AG04449 (cell line): ENCODE measurements around the gene DGKI.

Experiments used
- CTCF ChIA-PET: fragments of 350-600 bp; formaldehyde crosslinking; extraction: SDS; loops from one replicate; lab custom pipeline; 2021; ENCODE audit warnings: antibody characterized with exemption; lab: Yijun Ruan, JAX
- POLR2A ChIA-PET: fragments of 400-600, 350-600 bp; formaldehyde crosslinking; extraction: SDS; loops from one replicate; lab custom pipeline; 2020; ENCODE audit warnings: antibody characterized with exemption, inconsistent platforms; lab: Yijun Ruan, JAX
- DNase-seq: peaks from one replicate; pipeline ENCODE4 v3.0.0-alpha.2; 2010; ENCODE audit warnings: low read depth, low spot score
- H3K4me3 ChIP-seq: 2 replicates; pipeline ENCODE4 v1.5.1; 2011; ENCODE audit warnings: low read depth, mild to moderate bottlenecking, control low read depth, low read length
- TF ChIP-seq, protein P1 (sequence below): IDR thresholded peaks from one replicate; pipeline ENCODE4 v1.5.1; 2011; ENCODE audit warnings: mild to moderate bottlenecking, moderate library complexity, low read length, control low read depth, inconsistent platforms; ENCODE audit not compliant: insufficient read depth; ENCODE audit errors: missing control alignments

DGKI gene

DNA sequence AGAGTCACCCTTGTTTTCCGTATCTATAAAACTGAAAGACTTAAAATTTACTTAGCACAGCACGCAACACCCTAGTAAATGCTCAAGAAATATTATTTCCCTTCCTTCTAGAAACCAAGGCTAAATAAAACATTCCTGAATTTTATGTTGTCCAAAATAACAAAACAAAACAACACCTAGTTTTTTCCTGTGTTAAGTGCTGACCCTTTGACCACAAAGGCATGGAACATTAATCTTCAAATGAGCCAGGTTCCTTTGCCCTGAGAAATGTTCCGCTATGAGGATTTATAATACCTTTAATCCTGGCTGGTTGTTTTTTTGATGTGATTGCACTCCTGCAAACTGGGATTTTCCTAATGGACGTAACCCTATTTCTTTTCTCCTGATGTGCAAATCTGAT is 29.0 kb upstream of the DGKI start:
- ChIA-PET POLR2A (interaction anchor here (0.5 kb wide), 1 partner anchor 30 kb away, joined by 3 read pairs; no protein-coding TSS in a partner anchor), CTCF (interaction anchor here (0.8 to 2.5 kb wide), 2 partner anchors 219 to 250 kb away, joined by 3 to 7 read pairs; no protein-coding TSS in a partner anchor)
- no peak overlapping the region for H3K4me3 ChIP-seq
- DNase-seq, result no peak
- TF ChIP-seq, protein P1, sequence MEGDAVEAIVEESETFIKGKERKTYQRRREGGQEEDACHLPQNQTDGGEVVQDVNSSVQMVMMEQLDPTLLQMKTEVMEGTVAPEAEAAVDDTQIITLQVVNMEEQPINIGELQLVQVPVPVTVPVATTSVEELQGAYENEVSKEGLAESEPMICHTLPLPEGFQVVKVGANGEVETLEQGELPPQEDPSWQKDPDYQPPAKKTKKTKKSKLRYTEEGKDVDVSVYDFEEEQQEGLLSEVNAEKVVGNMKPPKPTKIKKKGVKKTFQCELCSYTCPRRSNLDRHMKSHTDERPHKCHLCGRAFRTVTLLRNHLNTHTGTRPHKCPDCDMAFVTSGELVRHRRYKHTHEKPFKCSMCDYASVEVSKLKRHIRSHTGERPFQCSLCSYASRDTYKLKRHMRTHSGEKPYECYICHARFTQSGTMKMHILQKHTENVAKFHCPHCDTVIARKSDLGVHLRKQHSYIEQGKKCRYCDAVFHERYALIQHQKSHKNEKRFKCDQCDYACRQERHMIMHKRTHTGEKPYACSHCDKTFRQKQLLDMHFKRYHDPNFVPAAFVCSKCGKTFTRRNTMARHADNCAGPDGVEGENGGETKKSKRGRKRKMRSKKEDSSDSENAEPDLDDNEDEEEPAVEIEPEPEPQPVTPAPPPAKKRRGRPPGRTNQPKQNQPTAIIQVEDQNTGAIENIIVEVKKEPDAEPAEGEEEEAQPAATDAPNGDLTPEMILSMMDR, result no peak

DNA sequence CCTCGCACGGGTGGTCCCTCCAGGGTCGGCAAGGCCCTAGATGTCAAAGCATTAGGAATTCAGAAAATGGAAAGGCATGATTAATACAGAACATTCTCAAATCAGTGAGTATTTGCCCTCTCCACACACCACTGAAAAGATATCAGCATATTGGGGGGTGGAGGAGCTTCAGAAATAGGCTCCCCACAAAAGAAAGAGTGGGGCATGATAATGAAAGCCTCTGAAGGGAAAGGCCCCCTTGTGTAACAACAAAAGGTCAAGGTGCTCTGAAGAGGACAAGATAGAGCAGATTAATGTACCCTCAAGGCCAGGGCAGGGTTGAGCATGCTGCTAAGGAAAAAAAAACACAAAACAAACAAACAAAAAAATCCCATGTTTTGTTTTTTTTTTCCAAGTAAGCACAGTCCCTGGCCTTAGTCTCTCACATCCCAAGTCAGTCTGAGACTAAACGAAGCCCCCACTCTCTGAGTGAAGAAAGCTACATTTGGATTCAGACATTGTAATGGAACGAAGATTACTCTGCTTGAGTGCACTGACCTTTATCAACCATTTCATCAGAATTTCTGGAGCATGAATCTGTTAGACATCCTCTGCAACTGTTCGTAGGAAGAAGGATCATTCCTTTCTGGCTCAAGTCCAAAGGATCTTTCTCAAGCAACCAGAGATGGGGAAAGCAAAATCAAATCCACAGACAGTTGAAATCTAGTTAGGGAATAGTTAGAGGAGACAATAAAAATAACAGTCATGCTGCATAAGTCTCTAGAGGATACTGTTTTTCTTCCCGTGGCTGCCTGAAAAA is 27.4 kb upstream of the DGKI start:
- CTCF ChIA-PET, result interaction anchor here (1.1 to 2.5 kb wide), 3 partner anchors 129 to 218 kb away, joined by 3 to 7 read pairs (median 5); no protein-coding TSS in a partner anchor
- H3K4me3 ChIP-seq, result no peak overlapping the region
- TF ChIP-seq, protein P1, result no peak
- DNase-seq, result peak; percentile 92
- POLR2A ChIA-PET, result interaction anchor here (0.8 to 1.1 kb wide), 5 partner anchors 8 to 207 kb away, joined by 3 to 6 read pairs (median 4); no protein-coding TSS in a partner anchor

DNA sequence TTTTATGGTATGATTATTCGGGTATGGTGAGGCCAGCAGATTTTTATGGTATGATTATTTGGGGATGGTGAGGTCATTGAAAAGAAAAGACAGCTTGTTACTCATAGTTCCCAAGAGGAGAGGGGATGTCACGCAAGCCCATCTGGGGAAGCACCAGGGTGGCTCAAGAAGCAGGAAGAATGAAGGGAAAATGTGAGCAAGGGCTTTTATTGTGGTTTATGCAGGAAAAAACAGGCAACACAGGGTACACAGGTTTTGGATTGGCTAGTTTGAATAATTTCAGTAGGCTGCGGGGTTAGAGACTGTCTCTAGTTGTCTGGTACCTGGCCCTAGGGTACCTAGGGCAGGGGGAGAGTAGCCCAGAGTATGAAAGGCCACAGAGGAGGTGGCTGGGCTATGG is 26.8 kb upstream of the DGKI start:
- POLR2A ChIA-PET, result interaction anchor here (0.9 to 1.1 kb wide), 3 partner anchors 9 to 127 kb away, joined by 3 to 6 read pairs (median 4); no protein-coding TSS in a partner anchor
- H3K4me3 ChIP-seq, result no peak overlapping the region
- DNase-seq, result peak; percentile 74
- CTCF ChIA-PET, result interaction anchor here (1.5 to 2.5 kb wide), 2 partner anchors 135 to 217 kb away, joined by 5 to 7 read pairs; no protein-coding TSS in a partner anchor
- TF ChIP-seq, protein P1, result no peak

DNA sequence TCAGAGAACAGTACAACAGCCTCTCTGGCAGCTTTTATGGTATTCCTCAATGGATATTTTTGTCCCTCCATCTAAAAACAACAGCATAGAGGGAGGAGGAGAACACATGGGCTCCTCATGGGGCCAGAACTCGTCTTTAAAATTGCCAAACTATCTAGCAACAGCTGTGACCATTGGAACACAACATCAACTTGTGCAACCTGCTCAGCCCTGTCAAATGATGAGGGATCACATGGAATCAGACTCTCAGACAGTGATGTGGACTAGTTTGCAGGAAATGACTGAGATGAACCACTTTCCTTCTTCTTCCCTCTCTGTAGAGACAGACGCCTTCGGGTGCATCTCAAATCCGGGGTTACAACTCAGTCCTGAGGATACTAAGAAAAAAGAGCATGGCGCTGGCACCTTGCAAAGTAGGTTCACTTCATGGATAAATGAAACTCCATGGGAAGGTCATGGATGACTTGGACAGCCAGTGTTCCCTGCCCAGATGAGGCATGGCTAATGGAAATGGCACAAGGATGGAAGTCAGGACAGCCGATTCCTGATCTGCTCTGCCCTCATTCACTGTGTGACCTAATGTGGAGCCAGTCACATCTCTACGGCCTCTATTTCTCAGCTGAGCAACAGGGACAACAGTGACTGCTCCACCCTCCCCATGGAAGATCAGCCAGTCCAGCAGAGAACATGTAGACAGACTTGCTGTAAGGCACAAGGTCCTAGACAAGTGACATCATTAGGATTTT is 24.6 kb upstream of the DGKI start:
- ChIA-PET POLR2A (interaction anchor here (0.7 kb wide), 2 partner anchors 11 to 20 kb away, joined by 3 to 4 read pairs; no protein-coding TSS in a partner anchor), CTCF (interaction anchor here (1.3 kb wide), 1 partner anchor 8 kb away, joined by 4 read pairs; no protein-coding TSS in a partner anchor)
- H3K4me3 ChIP-seq, result no peak overlapping the region
- DNase-seq, result no peak
- TF ChIP-seq, protein P1, result no peak

DNA sequence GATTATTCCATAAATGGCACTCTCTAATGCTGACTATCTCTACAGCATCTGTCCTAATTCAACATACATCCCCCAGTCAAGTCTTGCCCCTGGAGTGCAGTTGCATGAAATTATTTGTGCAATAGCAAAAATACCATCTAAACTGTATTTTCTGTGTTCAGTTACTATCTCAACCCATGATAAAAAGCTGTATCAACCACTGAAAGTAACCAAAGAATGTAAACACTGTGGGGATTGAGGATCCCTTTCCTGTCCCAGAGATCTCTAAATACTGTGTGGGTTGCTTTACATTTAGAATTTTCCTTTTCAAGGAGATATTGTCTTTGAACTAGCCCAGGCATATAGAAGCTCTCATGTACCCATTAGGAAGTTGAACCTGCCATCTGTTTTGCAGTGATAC is 23.9 kb upstream of the DGKI start:
- no peak overlapping the region for H3K4me3 ChIP-seq
- ChIA-PET POLR2A (interaction anchor here (0.7 kb wide), 2 partner anchors 11 to 20 kb away, joined by 3 to 4 read pairs; no protein-coding TSS in a partner anchor), CTCF (interaction anchor here (0.6 to 1.3 kb wide), 2 partner anchors 9 to 215 kb away, joined by 3 to 4 read pairs; no protein-coding TSS in a partner anchor)
- DNase-seq, result no peak
- TF ChIP-seq, protein P1, result no peak

DNA sequence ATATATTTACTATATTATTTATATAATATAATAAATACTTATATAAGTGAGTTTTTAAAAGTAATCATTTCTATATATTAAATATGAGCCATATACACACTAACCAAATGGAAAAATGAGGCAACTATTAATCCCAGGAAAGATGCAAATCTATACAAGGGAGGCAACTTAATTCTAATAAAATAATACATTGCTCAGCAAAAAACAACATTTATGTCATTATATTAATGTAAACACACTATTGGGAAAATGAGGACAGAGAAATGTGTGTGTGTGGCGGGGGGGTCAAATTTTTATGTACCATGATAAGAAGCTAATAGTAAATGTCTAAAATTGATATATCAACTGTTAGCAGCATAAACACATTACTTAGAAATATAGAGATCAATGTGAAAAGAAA is 23.3 kb upstream of the DGKI start:
- POLR2A ChIA-PET, result no interaction called here
- H3K4me3 ChIP-seq, result no peak overlapping the region
- TF ChIP-seq, protein P1, result no peak
- no peak for DNase-seq
- CTCF ChIA-PET, result interaction anchor here (0.6 to 1.3 kb wide), 2 partner anchors 9 to 214 kb away, joined by 3 to 4 read pairs; no protein-coding TSS in a partner anchor
